Stimulated activated CD4-positive, alpha-beta T cell treated with anti-CD3 and anti-CD28 coated beads, Interleukin-12 subunit alpha, Interleukin-12 subunit beta, amount 100 ng/mL, for 4 hours (primary cell): Measurements from ENCODE around the gene RAP1A.

Experiments
- DNase-seq: peaks from one replicate; pipeline ENCODE4 v3.0.0-alpha.2; 2020

RAP1A gene

DNA sequence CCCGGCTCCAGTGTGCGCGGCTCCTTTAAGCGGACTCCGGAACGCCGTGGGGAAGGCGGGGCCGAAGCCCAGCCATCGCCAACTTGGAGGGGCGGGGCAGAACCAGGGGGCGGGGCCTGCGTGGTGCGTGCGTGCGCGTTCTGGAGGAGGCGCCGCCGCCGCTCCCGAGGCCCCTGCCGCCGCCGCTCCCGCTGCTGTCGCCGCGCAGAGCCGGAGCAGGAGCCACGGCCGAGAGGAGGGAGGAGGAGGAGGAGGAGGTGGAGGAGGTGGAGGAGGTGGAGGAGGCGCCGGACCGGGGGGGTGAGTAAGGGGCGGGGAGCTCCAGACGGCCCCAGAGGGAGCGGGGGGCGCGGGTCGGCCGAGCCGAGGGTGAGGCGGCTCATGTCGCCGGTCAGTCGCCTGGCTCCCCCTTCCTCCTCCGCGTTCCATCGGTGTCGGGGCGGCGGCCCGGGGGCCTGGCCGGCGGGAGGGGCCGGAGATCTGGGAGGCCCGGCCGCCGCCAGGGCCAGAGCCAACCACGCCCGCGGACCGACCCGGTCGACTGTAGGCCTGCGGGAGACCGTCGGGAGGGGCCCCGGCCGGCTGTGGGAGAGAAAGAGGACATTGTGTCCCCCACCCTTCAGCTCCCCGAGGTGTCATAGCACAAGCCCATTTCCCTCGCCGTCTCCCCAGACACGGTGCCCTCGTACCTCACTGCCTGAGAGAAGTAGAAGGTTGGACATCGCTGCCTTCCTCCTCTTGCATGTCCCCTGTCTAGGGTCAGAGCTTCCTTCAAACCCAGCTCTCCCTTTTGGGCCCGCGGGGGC, at the start of gene RAP1A:
Gene RAP1A, plus strand, starts transcription at position 155 of the 806 bp plus-strand sequence. CDS start 71,572 bp downstream, outside the sequence.
- peak; percentile 98 for DNase-seq

DNA sequence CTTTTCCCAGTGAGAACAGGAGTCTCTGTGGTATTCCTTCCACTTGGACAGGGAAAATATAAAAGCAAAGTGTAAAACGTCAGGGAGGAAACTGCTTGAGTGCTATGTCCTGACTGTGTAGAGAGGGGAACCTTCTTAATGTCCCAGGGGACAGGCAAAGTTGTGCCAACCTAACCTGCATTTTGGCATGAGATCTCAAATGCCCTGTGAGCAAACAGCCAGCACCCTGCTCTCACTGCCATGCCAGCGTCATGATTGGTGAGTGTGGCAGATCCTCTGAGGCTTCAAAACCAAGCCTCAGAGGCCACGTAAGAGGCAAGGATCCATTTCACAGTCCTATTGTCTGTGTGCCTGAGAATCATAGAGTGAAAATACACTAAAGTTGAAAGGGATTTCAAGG, 49.7 kb upstream of the RAP1A start:
- no peak for DNase-seq

DNA sequence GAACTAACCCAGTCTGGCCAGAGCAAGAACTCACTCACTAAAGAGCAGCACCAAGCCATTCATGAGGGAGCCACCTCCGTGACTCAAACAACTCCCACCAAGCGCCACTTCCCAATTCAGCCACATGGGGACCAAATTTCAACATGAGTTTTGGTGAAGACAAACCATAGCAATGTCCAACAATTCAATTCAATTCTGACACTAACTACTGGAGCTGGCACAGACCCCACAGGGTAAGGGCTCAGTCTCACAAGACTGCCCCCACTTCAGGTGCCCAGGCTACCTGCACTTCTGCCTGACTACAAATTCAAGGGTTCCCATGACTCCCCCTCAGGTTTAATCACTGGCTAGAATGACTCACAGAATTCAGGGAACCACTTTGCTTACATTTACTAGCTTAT, 48.8 kb upstream of the RAP1A start:
- DNase-seq, result peak; percentile 12

DNA sequence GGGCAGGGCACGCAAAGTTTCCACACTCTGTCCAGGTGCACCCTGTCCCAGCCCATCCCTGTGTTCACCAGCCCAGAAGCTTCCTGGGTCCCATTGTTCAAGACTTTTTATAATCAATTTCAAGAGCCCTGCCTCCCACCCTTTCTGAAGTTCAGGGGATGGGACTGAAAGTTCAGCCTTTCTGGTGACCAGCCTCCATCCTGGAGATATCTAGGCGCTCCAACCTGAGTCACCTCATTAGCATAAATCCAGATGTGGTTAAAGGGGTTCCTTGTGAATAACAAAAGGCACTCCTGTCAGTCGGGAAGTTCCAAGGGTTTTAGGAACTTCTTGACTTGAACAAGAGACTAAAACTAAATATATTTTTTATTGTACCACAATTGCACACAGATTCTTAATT, 48.4 kb upstream of the RAP1A start:
- DNase-seq, result no peak

DNA sequence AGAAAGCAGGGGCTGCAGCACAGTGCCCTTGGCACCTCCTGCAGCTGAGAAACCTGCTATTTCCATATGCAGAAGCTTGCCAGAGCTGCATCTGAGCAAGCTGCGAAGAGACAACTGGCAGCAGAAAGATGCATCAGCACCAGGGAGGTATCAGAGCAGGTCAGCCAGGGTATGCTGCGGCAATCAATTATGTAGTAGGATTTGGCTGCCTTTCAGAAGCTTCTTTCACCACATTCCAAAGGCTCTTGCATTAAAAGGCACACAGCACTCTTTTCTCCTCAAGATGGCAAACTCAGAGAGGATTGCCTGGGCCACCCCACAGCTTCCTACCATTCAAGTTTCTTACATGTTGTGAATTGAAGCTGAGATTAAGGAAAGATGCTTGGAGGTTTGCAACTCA, 47.6 kb upstream of the RAP1A start:
- DNase-seq, result no peak

DNA sequence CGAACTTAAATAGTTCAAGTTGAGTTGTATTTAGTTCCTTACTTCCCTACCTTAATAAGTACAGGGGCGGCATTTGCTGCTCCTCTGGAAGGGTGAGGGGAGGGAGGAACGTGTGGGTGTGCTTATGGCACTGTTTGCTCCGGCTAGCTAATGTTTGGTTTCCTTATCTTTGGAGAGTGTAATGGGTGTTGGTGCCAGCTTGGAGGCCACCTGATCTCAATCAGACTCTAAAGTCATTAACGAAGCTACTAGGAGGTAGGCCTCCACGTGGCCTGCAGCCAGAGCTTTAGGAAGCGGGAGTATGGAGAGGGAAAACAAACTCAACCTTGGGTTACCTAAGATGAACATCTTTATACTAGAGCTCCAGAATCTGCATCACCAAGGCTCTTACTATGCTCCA, 43.0 kb upstream of the RAP1A start:
- no peak for DNase-seq

DNA sequence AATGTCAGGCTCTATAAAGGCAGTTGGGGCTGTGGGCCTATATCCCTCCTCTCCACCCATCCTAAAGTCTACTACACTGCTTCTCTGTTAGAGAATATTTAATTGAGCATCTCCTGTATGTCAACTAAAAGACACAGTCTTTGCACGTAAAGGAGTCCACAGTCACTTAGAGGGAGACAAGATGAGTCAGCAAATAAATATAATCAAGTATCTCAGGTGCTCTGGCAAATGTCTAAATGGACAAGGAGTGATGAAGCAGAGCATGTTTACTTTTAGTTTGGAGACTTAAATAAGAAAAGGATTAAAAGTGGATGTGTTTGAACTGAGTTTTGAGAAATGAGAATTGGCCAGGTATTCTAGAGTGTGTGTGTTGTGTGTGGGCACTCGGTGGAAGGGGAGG, 41.8 kb upstream of the RAP1A start:
- no peak for DNase-seq

DNA sequence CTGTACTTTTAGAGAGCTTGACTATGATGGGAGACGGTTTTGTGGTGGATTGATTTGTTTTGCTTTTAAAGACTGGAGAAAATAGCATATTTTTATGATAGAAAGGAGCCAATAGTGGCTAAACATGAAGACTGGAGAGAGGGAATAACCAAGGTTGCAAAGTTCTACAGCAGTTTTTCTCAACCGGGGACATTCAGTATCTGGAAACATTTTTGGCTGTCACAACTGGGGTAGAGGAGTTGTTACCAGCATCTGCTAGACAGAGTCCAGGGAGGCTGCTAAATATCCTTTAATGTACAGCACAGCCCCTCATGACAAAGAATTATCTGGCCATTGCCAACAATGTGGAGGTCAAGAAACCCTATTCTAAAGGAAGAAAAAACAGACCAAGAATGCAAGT, 38.4 kb upstream of the RAP1A start:
- no peak for DNase-seq

DNA sequence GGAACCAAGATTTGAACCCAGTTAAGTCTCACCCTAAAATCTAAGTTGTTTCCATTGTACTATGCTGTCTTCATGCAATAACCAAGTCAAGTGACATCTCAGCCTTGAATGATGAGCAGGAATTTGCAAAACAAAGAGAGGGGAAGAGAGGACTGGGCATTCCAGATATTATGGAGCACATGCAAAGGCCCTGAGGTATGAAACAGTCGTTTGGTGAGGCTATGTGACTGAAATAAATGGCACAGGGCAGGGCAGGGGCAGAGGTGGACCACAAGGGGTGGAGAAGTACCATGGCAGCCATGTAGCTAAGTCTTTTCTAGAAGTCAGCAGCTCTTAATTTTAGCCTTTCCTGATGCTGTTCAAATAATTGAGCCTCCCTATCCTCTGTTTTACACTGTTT, 37.6 kb upstream of the RAP1A start:
- no peak for DNase-seq

DNA sequence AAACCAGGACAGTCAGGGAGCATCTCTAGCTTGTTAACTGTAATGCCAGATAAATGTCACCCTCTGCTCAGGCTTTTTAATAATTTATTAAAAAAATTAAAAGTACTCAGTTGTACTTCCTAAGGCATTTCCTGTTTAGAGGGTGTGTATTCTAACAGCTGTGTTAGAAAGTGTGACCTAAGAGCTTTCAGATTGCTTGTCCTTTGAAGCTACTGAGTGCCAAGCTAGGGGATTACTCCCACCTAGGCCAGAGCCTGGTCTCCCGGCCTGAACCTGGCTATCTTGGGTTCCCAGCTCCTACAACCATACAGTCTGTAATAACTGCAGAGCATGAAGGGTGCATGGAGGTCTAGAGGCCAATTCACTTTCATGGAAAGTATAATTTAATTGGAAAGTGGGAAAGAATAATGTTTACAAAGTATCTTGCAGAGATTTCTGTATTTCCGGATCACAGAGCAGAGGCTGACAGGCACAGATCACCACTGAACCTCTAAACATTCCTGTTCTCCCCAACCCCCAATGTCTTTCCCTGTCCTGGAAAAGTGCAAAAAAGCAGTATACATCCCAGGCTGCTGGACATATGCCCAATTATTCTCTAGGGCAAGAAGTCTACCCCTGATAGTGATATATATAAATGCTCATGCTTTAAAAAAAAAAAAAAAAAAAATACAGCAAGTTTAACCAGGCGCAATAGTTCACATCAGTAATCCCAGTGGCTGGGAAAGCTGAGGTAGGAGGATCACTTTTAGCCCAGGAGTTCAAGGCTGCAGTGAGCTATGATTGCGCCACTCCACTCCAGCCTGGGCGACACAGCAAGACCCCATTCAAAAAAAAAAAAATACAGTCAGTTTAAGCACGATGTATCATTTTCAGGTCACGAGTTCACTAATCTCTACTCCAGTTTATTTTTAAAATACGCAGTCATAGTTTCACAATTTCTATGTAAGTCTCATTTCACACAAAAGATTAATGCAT, 36.7 kb upstream of the RAP1A start:
- no peak for DNase-seq

DNA sequence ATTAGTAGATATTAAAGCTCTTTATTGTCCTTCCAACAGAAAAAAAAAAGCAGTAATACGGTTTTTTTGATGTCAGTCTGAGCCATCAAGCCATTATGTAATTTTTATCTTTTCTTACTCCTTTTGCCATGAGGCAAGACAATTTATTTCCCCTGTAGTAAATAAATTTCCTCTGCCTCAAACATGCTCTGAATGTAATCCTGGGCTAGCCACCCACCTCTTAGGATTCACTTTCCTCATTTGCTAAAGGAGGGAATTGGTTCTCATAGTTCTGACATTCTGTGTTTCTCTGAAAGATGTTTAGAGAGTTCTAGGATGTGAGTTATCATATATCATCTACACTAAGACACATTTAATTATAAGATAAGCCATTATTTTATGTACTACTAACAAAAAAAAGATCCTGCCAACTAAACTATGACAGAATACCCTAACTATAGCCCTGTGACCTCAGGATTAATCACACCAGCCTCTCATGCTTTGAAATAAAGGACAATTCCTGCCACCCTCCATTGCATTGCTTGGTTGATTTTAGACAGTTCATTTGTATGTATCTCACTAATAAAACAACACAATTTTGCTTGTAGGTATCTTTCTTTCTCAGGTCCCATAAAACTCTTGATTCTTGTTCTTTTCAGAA, 34.0 kb upstream of the RAP1A start:
- DNase-seq, result no peak

DNA sequence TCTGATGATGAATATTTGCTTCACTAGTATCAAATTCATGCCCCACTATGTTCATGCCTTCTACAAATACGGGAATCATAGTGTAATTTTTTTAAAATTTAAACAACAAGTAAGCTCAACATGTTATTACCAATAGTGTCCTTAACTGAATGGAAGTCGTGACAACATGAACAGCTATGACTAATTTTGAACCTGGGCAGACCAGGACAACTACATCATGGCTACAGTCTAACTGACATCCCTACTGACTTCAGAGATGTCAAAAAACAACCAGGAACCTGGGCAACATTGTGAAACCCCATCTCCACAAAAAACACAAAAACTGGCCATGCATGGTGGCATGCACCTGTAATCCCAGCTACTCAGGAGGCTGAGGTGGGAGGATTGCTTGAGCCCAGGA, 33.5 kb upstream of the RAP1A start:
- DNase-seq, result no peak

DNA sequence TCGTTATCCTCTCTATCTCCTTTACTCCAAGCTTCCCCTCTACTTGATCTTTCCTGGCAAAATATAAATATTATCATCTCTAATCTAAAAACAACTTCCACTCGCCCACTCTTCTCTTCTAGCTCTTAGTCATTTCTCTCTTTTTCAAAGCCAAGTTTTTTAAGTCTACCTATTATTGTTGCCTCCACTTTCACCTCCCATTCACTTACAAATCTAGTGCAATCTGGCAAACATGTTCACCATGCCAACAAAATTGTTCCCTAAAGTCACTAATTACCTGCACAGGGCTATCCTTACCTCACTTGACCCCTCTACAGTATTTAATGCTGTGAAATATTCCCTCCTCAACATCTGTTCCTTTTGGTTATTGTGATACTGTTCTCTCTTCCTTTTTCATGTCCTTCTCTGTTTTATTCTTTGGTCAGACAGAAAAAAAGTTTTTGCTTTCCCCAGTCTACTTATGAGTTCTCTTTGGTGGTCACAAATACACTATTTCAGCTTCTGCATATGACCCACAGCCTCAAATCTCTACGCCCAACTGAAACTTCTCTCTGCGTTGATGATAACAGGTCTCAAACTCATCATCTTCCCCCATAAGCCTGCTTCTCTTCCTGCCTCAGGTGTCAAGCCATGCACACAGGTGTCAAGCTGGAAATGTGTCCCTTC, 31.9 kb upstream of the RAP1A start:
- DNase-seq, result no peak

DNA sequence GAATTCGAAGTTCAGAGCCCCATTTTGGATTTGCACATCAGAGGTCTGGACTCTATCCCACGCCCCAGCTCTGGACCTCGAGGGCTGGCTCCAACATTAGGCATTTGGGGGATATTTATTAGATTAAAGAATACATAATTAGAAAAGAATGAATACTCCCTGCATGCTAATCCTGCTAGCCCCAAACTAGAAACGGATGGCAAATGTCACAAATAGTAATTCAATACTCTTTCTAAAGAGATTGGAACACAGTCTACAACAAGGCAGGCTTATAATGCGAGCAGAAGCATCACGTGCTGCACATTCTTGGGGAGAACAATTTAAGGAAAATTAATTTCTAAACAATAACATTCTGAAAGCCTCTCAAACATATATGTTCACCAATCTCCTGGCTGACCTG, 27.7 kb upstream of the RAP1A start:
- no peak for DNase-seq

DNA sequence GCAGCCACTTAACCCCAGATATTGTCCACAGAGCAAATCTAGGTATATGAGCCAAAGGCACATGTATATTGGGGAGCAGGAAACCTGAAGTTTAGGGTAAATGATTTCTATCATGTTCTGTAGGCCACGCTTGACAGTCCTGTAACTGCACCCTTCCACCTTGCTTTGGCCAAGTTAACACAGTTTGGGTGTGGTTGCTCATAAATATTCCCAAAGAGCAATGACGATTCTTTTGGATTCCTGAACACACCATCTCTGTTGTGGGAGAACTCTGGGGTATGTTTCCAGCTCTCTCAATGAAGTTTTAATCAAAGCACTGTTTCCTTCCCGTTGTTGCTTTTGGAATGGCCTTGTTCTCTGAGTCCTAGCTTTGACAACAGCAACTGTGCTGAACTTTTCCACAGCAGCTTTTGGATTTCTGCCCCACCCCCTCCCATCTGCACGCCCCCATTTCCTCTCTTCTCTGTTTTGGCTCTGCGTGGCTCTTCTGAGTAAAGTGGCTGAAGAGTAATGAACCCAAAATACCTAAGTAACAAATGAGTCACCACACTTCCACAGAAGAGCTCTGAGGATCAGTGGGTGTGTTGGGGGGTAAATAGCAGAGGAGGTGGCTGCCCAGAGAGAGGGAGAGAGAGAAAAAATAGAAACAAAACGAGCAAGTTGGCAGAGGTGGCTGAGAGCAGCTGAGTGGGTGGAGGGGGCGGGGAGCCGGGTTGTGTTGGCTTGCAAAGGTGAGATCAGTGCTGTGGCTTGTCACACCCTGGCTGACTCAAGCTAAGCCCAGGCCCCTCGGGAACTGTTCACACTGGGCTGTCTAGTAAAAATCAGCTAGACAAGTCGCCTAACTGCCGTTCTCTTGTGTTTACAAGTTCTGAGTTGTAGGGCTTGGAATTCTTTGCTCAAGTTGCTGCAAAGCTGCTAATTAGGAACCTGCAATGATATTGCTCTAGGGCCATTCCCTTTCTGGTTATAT, 26.9 kb upstream of the RAP1A start:
- peak; percentile 93 for DNase-seq

DNA sequence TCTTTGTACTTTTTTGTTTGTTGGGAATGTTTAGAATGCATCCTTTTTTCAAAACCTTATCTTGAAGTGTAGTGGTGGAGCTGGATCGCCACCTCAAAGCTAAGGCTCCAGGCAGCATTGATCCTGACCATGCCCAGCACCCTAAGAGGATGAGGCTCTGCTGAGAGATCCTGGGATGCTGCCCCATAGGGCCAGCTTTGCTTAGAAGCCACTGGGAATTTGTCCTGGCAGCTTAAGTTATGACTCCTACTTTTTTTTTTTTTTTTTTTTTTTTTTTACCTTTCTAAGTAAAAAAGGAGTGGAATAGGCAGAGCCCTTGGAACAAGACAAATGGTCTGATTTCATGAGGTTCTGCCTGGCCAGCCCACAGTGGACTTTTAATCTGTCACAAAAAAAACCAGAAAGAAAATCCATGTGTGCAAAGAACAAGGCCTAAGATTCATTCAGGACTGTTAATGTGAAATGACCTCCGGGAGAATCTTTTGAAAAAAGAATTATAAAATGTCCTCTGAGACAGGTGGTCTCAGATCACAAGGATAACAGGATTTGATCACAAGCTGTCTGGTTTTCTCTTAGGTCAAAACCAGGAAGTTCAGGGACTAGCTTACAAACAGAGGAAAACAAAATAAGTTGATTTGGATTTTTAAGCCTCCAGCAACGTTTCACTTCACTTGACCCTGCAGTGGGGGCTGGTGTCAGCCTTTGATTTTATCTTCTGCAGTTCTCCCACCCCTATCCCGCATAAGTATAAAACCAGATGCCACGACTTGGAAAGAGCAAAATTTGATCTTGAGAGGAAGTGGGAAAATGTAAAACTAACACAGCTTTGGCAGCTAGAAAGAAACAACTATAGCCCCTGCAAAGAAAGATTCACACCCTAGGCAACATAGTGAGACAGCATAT, 25.9 kb upstream of the RAP1A start:
- DNase-seq, result no peak

DNA sequence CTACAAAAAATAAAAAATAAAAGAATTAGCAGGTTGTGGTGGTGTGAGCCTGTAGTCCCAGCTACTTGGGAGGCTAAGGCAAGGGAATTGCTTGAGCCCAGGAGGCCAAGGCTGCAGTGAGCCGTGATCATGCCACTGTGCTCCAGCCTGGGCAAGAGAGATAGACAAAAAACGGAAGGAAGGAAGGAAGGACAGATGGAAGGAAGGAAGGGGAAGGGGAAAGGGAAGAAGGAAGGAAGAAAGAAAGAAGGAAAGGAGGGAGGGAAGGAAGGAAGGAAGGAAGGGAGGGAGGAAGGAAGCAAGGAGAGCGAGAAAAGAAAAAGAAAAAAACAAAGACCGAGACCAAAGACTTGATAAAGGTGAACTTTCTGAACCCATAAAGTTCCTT, 25.3 kb upstream of the RAP1A start:
- no peak for DNase-seq

DNA sequence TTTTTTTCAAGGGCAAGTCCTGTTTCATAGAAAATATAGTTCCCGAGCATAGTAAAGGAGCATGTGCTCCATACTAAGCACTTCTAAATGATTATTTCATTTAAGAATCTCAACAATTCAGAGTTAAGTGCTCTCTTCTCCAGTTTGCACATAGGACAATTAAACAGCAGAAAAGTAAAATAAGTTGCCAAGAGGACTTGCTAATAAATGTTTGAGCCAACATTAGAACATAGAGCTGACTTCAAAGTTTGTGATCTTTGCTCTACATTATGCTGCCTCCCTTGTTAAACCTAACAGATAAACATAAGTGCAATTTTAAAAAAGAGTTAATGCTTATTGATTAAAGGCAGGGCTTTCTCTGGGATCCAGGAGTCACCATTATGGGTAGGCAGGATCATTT, 23.8 kb upstream of the RAP1A start:
- no peak for DNase-seq

DNA sequence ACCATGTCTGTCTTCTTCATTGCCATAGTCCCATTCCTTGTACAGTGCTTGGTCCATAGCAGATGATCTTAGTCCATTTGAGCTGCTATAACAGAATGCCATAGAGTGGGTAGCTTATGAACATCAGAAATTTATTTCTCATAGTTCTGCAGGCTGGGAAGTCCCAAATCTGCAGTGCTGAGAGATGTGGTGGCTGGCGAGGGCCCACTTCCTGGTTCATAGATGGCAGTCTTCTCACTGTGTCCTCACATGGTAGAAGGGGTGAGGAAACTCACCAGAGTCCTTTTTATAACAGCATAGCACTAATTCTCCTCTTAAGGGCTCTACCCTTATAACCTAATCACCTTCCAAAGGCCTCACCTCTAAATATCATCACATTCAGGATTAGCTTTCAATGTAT, 23.1 kb upstream of the RAP1A start:
- peak; percentile 43 for DNase-seq

DNA sequence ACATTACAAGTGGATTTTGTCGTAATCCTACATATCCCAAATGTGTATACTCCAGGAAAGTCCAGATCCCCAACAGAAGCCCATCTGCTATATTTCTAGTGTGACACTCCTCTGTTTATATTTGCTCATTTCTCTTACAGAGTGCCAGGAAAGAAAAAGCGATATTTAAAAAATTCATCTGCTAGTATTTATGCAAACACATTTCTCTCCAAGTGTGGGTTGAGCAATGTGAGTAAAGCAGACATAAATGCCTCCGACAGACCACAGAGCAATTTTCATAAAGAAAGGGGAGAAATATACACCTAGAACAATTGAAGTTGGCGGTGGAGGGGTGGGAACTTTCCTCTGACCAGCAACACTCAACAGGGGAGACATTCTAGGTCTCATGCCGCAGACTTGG, 22.2 kb upstream of the RAP1A start:
- no peak for DNase-seq

DNA sequence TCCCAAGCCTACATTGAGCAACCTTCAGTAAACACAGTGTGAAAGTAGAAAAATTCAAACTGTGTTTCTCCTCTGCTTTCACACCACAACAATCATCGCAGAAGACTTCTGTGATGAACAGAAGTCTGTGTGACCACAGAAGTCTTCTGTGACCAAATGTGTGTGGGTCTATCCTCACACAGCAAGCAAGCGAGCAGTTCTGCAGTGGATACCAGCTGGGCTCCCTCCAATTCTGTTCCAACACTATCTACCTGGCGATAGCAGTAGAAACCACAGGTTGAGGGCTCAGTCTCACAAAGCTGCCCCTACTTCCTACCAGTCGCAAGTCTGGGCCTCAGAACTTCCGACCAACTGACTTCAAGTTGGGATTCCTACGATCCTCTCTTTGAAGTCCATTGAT, 21.0 kb upstream of the RAP1A start:
- no peak for DNase-seq
